CMK (cell line): ENCODE data around the gene TXNL4B.

Source experiments
- DNase-seq: peaks from one replicate; pipeline ENCODE4 v3.0.0-alpha.2; 2010; ENCODE audit warnings: low read depth

The TXNL4B gene

DNA sequence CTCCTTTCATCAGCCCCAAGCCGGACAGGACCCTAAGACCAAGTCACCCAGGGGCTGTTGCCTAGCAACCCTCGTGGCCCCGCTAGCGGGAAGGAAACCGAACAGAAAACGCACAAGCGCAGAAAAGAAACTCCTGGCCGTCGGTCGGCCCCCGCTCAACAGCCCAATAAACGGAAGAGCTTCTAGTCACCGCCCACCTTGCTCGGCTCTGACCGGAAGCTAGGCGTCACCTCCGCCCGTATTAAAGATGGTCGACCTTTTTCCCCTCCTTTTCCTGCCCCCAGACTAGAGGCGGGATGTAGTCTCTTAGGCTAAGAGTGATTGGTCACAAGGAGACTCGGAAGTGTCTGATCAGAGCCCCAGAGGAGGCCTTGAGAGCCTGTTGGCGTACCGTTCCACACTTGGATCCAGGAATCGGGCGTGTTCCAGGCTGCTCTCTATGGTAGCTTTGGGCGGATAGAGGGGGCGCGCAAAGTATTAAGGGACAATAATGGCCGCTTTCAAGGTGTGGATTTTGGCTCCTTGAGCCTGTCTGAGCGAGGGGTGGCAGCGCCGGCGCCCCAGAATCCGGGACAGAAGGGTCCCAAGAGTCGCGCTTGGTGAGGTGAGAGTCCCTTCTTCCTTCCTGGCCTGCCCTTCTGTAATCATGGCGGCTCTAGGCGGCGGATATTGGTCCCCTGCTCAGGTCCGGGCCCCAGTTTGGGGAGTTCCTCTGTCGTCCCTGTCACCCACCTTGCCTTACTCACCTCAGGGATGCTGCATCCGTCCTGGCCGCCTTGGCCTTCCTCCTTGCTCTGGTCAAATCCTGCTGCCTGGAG is at the start of gene TXNL4B, which contains the start of gene DHX38:
Gene TXNL4B, minus strand, starts transcription at position 173 of the 818 bp plus-strand sequence. CDS start 2,871 bp downstream, outside the sequence.
Gene DHX38, plus strand, starts transcription at position 400 of the 818 bp plus-strand sequence. CDS start 2,311 bp downstream, outside the sequence.
- DNase-seq: peak; percentile 93

DNA sequence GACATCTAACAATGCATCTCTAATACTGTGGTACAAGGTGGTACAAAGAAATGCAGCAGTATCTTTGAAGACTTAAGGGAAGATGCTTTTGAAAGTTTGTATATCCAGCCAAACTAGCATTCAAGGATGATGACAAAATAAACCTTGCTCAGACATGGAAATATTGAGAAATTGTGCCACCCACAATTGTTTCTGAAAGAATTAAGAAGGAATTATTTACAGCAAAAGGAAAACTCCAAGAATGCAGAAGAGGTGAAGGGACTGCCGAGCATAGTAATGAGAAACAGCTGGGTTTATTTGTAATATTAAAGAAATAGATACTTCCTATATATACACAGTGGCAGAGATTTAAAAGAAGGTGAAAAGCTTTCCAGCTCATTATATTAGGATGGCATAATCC is 49.1 kb upstream of the TXNL4B start:
- DNase-seq: no peak

DNA sequence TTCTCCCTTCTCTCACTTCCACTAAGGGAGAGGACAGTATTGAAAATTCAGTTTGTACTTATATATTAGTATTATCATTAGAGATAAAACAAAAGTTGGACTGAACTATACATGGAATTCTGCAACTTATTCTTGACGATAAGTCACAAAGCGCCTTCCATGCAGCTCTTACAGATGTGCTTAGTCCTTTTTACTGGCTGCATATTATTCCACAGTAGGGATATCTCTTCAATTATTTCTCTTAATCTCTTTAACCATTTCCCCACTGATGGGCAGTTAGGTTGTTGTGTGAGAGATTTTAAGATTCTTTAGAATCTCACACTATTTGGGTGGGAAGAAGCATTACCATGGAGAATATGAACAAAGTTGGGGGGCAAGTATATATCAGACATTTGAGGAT is 46.5 kb upstream of the TXNL4B start:
- no peak for DNase-seq

DNA sequence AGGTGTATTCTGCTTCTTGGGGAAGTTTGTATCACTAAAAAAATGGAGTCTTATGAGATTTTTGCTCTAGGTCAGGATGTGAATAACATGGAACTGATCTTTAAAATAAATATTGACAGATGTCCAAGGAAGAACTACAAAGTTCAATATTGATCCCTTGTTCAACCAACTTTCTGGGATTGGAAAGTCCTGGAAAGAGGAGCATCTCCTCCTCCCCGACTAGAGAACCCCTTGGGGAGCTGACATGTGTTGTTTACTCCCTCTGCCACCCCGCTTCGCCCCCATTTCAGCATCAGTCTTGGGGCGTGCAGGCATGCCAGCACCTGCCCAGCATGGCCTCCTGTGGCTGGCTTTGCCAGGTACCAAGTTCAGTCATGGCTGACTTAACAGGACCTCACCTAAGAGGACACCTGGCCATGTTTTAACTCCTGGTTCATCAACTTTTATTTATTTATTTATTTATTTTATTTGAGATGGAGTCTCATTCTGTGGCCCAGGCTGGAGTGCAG is 44.7 kb upstream of the TXNL4B start:
- no peak for DNase-seq

DNA sequence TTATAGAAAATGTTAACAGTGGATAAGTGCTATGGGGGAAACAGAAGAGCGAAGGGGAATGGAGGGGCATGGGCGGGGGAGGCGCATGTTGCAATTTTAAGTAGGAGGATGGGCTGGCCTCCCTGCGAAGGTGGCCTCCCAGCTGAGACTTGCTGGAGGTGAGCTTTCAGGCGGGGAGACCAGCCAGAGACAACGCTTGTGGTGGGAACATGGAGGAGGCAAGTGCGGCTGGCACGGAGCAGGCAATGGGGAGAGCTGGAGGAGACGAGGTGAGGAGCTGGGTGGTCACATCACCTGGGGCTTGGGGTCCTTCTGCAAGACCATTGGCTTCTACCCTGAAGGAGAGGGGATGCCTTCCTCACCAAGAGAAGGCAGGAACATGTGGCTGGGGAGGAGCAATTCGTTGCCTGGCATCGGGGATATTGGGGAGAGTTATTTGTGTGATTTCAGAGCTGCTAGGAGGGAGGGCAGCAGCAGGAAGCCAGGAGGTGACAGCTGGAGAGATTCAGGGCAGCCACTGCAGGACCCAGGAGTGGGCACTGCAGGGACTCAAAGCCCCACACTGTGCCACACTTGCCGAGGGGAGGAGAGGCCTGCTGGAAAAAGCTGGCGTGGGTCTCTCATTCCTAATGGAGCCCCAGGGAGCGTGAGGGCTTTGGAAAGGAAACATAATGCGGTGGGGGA is 44.1 kb upstream of the TXNL4B start:
- no peak for DNase-seq

DNA sequence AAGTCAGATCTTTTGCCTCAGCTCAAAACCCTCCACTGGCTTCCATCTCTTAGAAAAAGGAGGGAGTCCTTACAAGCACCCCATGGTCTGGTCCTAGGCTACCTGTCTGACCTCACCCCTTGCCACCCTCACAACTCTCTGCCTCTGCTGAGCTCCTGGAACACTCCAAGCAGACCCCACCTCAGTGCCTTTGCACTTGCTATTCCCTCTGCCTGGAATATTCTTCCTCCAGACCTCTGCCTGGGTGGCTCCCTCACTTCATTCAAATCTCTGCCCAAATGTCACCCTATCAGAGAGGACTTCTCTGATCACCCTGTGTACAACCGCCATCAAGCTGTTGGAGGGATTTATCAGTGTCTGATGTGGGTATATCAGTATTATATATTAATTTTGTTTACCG is 41.1 kb upstream of the TXNL4B start:
- no peak for DNase-seq

DNA sequence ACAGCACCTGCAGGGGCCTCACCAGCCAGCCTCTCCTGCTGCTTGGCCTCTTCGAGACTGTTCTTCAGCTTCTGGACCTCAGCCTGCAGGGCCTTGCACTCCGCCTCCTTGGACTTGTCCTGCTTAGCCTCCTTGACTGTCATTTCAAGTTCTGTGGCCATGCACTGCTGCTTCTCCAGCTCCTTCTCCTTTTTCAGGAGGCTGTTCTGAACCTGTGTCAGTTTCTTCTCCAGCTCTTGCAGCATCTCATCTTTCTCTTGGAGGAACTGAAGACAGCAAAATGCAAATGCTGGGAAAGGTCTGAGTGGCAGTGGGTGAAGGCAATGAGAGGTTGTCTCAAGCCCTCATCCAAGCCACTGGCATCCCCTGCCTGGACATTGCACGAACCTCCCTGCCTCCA is 39.3 kb upstream of the TXNL4B start:
- no peak for DNase-seq

DNA sequence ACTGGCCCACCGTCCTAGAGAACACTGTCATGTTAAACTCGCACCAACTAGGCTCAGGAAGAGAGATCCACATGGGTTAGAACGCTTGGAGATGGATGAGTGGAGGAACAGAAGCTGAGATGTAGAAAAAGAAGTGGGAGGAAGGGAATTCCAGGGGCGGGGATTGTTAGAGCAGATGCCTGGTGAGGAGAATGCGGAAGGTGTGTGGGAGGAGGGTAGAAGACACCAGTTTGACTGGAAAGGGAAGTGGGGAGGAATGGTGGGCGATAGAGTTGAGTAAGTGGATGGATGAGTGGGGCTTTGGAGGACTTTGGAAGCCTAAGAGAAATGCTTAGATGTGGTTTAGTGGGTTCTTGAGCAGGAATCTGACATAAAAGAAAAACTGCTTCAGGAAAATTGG is 37.6 kb upstream of the TXNL4B start:
- no peak for DNase-seq

DNA sequence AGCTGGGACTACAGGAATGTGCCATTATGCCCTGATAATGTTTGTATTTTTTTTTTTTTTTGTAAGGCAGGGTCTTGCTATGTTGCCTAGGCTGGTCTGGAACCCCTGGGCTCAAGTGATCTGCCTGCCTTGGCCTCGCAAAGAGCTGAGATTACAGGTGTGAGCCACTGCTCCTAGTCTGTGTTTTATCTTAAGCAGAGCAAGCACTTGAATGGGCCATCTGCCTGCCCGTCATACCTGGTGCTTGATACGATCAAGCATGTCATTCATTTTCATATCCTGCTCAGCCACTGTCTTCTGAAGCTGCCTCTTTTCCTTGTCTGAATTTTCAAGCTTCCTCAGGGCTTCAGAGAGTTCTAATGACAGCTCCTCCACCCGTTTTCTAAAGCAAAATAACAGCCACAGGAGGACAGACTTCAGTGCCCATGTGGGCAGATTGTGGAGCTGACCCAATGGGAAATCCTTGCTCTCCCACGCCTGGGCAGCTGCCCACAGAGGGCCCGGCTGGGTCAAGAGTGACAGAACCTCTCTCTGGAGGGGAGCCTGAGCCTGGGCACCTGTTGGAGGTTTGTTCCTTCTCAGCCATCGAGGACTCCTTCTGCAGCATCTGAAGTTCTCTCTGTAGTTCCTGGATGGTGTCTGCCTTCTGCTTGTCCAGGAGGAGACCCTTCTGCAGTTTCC is 36.7 kb upstream of the TXNL4B start:
- no peak for DNase-seq

DNA sequence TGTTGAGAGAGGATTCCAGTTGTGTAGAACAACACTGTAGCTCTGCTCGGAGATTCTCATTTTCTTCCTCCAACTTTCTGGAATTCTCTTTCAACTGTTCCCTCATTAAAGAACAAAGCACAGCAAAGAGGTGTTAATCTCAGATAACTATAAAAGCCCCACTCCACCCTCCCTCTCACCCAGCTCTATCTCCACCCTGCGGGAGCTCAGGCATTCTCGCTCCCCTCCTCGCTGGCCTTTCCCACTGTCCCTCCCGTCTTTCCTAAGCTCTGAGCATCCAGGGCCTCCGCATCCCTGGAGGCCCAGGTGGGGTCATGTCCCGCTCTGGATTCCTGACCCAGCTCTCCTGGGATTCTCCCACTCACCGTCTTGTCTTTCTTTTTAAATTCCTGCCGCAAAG is 35.3 kb upstream of the TXNL4B start:
- DNase-seq: no peak

DNA sequence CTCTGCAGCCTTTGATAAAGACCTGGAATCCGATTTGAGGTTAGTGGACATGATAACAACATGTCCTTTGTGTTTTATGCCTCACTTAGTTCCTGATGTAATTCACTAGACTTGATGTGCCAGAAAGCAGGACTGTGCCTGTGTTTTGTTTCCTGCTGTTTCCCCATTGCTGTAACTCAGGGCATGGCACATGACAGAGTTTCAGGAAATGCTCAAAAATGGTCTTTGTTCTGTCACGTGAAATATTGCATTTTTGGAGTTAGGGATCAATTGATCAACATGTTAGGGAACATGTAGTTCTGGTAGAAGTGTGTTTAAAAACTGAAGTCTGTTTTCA is 33.0 kb upstream of the TXNL4B start:
- DNase-seq: no peak

DNA sequence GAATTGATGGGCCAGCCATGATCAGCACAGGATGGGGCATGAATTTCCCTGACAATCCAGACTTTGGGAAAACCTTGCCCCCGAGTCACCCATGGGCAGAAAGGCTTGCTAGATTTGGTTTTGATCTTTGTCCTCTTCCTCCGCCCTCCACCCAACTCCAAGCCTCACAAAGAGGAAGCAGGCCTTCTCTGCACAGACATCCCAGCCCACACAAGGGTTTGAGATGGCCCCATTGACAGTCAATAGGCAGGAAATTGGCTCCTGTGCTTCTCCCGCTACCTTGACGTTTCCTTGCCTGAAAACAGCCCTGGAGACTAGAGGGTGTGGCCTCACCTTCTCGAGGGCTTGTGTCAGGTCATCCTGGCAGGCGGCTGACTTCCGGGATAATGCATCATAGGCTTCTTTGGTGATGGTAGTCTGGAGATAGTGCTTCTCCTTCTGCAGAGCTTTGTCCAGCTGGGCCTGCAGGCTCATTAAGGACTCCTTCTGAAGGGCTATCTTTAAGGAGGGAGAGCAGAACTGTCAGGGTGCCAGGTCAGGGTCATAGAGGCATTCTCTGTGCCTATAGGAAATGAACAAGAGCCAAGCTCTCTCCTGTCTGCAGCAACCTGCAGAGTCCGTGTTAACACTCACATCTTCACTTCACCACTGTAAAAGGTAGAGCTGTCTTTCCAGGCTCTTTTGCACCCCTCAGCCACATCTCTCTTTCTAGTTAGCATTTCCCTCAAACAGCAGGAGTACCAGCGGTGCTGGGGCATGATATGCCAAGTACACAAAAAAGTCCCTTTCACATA is 32.4 kb upstream of the TXNL4B start:
- DNase-seq: no peak

DNA sequence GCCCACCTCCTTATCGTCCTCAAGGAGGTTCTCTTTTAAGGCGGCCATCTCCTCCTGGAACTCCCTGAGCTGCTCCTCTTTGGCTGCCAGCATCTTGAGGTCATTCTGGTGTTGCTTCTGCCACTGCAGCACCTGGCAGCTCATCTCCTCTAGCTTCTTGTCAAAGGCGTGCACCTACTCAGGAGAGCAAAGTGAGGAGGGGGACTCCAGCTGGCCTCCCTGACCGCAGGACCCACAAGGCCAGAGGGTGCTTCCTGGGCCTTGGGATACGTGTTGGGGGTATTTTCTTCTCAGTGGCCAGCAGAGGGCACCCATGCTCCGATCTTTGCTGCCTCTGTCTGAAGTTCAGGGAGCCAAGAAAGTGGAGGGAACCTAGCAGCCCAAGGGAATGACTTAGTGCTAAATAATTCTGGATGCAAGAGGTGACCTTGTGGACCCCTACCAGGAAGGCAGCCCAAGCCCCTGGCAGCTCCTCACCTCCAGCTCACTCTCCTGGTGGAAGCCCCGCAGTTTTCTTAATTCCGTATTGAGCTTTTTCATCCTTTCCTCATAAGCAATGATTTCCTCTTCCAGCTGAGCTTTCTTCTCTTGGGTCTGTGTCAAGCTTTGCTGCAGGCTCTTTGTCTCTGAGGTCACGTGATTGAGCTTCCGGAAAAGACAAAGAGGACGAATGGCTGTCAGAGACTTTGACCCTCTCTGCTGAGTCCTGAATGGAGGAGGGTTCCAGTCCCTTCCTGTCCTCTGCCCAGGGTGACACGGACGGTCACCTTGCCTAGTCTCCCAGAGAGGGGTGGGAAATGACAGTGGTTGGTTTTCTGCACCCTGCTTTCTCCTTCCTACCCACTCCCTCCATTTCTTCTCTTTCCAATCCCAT is 31.6 kb upstream of the TXNL4B start:
- peak; percentile 49 for DNase-seq

DNA sequence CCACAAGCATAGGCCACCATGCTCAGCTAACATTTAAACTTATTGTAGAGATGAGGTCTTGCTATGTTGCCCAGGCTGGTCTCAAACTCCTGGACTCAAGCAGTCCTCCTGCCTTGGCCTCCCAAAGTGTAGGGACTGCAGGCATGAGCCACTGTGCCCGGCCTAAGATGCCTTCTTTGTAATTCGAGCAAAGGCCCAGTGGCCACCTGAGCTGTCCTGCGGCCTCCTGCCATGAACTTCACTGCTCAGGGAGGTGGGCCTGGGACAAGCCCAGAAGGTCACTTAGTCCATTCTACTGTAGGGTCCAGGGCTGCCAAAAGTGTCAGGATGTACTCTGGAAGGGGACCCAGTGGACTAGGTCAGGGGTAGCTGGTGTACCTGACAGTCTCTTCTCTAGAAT is 30.7 kb upstream of the TXNL4B start:
- no peak for DNase-seq

DNA sequence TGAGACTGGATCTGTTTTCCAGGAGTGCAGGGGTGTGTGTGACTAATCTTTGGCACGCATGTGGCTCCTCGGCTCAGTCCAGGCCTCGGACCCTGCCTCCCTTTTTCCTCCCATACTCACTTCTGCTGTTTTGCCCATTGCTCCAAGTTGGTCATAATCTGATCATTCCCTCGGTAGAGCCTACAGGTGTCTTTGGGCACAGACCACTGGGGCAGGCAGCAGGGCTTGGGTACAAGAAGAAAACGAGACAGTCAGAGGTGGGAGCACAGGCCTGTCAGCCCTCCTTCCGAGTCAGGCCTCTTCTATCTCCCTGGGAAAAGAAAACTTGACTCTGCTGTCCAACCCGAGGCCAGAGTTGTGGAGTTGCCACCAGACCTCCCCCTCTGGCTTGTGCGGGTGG is 30.0 kb upstream of the TXNL4B start:
- DNase-seq: no peak

DNA sequence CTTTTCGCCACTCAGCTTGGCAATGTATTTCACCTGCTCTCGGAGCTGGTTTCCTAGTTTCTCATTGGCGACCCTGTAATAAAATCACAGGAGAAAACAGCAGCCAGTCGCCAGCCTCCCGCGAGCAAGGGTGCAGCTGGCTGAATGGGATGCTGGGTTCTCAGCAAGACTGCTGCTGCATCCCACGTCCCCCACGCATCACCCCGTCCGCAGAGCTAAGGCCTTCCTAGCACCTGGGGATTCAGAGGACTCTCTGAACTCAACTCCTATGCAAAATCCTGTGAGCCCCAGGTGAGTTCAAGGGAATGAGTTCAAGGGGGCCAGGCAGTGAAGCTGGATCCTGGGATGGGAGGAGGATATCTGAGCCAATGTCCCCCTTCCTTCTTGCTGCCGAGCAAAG is 29.5 kb upstream of the TXNL4B start:
- no peak for DNase-seq

DNA sequence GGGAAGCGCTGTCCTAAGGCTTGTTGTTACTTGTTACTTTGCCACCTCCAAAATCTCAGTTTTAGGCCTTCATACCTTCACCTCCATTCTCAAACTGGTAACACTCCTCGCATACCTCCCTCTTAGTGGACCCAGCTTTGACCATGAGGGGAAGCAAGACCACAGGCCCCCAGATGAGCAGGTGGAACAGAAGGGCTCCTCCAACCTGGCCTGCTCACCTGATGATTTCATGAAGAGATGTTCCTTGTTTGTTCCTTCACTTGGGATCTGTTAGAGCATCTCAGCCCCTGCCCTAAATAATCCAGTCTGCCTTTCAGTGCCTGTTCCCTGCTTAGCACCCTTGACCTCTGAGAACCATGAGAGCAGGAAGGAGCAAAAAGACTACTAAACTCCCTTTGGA is 28.9 kb upstream of the TXNL4B start:
- DNase-seq: no peak

DNA sequence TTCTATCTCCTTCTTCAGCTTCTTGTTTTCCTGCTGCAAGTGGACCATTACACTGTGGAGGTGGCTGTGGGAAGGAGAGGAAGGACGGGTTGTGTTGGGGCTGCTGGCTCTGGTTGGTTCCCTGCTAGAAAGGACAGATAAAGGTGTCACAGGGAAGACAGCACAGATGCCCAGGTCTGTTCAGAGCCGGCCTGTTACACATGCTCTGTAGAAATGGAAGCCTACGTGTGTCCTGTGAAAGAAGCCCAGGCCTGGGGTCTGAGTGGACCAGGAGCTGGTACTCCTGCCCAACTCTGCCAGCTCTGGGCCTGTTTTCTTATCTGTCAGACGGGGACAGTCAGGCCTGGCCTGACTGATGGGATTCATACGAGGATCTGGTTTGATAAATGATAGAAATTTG is 26.6 kb upstream of the TXNL4B start:
- no peak for DNase-seq

DNA sequence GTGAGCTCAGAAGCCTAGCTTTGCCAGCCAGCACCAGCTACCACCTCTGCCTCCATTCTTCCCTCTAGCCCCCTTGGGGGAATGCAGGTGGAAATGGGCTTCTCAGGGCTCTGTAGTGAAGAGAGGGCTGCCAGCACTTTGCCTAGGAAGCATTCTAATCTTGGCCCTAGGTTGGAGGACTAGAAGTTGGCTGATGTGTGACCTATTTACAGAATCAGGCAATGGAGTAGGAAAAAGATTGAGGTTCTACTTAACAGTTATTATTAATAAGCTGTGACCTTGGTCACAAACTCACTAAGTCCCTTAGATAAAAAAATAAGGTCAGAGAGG is 20.2 kb upstream of the TXNL4B start:
- no peak for DNase-seq

DNA sequence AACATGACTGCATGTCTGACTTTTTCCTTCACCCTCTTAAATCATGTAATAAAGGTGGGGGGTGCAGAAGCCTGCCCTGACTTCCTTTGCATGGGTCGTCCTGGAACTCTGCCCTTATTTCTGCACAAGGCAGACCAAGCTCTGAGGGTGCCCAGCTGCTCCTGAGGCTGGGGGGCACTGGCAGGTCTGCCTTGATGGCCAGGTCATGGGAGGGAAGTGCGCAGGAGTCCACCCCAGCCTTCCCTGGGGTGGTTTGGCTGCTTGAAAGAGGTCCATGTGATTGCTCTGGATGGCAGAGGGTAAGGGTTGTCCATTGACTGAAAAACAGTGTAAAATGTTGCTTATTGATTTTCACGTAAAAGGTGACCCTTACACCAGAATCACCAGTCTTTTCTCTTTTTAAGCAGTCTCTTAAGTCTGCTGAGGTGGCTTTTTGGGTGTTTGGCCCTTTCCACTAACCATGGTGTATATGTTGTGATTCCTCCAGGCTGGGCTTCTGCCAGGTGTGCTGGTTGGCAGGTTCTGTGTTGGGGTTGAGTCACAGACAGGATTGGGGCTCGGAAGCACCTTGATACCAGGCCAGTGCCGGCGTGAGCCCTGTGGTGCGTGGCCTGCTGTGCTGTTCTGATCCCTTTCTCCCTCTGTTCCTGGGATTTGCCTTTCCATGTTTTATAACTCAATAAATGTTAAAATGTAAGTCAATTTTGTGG is 19.6 kb upstream of the TXNL4B start:
- no peak for DNase-seq

DNA sequence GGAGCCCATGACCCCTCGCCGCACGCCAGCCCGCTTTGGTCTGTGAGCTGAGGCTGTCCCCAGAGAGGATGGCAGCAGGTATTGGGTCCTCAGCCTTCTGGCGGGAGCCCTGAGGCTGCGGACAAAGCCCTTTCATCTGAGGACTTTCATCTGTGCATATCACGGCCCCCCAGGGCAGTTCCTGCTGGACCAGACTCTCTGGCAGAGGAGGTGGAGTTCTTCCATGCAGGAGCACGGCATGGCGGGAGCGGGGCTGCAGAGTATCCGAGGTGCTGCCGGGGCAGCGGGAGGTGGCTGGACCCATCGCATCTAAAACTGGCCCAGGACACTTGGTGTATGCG is 19.0 kb upstream of the TXNL4B start:
- DNase-seq: no peak
